HPDE6-E6E7 (cell line): ENCODE data around the gene DBH.

Experiments used
- DNase-seq: peaks from one replicate; pipeline ENCODE4 v3.0.0; 2011; ENCODE audit warnings: missing footprints; ENCODE audit errors: extremely low spot score

The DBH gene

GRCh38 chr9:133604214-133604613 is 31.9 kb upstream of the DBH start:
- DNase-seq: no peak

DNA sequence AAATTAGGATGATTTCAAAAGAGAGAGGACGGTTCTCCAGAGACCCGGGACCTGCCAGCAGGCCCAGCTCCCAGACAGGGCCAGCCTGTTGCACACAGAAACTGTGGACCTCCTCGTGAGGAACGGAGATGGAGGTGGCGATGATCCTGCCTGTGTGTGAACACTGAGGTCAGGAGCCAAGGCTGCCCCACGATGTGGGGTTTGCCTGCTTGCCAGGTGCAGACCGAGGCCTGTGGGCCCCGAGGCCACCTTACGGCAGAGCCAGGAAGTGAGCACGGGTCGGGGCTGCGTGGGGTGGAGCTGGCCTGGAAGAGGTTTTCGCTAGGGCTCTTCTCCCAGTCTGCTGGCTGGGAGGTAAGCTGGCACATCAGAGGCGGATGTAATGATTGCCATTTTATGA is 31.3 kb upstream of the DBH start:
- no peak for DNase-seq

GRCh38 chr9:133605446-133605845 is 30.7 kb upstream of the DBH start:
- DNase-seq: no peak

DNA sequence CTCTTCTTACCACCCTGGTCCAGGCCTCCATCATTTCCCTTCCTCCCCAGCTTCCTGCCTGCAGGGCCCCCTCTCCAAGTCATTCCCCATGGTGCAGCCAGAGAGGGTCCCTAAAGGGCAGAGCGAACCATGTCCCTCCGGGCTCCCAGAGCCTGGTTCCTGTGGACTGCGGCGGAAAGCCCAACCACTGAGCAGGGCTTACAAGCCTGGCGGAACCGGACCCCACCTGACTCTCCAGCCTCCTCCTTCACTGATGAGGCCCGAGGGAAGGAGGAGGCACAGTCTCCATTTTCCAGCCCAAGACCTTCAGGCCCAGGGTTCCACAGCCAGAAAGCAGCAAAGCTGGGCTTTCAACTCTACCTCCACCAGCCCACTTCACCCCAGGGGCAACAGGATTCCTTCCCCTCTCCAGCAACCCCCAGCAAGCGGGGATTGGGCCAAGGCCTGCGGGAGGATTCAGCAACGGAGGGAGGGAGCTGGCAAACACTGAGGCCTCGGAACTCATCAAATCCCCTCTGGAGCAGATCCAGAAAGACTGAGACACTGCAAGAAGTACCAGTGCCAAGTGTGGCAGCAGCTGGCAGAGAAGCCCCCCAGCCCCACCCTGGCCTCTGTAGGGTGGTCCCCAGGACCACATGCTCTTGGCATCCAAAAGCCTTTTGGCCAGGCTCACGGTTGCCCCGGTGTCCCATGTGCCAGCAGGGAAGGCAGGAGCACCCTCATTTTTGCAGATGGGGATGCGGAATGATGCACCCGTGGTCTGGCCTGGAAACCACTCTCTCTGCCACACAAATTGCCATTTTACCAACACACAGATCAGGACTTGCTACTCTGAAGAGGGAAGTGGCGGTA is 30.1 kb upstream of the DBH start:
- no peak for DNase-seq

GRCh38 chr9:133606708-133607025 is 29.5 kb upstream of the DBH start:
- DNase-seq: no peak

DNA sequence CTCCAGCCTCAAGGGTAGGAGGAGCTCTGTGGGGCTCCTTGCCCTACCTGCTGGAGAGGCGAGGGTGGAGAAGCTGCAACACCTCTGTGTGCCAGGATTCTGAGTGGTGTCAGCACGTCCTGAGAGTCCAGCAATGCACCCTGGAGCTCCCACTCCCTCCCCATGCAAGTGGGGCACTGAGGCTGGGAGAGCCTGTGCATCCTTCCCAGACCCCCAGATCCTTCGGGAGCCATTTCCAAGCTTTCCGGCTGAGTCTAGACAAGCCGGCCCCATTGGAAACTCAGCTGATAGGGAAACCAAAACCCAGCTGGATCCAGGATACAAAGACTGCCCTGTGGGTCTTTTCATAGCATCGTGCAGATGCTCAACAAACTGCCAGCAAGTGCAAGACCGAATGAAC is 28.8 kb upstream of the DBH start:
- DNase-seq: no peak

GRCh38 chr9:133607976-133608375 is 28.2 kb upstream of the DBH start:
- no peak for DNase-seq

DNA sequence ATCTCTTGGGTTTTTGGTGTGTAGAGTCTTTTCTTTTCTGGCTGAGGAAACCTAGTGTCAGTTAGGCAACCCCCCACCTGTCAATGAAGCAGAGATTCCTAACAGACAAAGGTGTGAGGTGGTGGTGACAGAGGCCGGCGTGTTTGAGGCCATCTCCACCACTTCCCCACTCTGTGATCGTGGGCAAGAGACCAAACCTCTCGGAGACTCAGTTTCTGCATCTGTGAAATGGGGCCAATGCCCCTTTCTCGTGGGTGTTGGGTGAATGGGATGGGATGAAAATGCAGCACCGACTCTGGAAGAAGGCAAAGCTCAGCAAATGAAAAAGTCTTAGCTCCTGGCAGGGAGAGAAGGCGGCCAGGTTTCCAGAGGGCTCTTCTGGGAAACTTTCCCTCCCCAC is 27.8 kb upstream of the DBH start:
- DNase-seq: no peak

DNA sequence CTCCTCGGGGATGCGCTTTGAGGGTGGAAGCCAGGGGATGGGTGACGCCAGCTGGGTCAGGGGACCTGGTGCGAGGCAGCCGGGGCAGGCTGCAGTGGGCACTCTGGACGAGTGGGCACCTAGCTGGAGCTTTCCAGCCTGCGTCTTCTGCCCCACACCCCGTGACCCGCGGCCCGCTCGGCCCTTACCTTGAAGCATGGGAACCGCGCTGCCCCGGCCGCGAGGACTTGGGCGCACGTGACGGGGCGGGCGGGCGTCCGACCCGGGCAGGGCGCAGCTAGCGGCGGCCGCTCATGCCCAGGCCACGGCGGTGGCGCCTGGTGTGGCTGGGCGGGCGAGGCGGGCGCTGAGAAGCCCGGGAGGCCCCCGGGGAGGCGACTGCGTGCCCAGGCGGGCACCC is 27.3 kb upstream of the DBH start:
- DNase-seq: no peak

- no peak for DNase-seq
Observed at GRCh38 chr9:133609311-133610098, 26.7 kb upstream of the DBH start, which contains the start of gene FAM163B. TSS of gene FAM163B (minus strand) at chr9:133609389. CDS start at chr9:133580223, 29,166 bp downstream.

GRCh38 chr9:133610845-133611244 is 25.3 kb upstream of the DBH start:
- no peak for DNase-seq

DNA sequence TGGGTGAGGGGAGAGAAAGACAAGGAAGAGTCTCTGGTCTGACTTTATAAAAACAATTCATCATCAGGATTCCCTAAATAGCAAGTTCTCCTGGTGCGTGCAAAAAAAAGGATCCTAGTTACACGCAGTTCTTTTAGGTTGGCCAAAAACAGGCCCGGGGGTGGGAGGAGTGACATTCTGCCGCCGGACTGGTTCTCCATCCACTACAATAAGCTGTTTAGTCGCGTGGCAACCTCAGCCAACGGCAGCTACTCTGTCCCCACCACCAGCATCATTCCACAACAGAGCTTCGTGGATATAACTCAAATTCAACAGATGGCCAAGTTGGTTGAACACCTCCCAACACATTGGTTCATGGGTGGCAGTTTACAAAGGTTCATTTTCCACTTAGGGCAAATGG is 24.1 kb upstream of the DBH start:
- DNase-seq: no peak

- DNase-seq: no peak
Observed at GRCh38 chr9:133612816-133613215, 23.3 kb upstream of the DBH start.

DNA sequence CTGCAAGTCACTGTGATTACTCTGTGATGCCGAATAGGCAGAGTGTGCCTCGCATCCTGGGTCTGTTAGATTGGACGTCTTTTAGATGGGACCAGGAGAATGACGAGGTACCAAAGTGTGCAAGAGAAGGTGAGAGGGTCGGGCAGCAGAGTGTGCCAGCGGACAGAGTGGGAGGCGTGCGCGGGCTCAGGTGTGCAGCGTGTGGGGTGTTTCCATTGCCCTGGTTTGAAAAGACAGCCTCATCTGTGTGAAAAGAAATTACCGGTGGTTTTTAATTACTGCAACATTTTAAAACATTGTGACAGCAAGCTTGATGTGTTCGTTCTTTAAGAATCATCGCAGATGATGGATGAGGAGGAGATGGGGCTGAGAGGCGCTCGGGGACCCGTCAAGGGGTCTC is 22.7 kb upstream of the DBH start:
- no peak for DNase-seq

GRCh38 chr9:133614056-133614455 is 22.1 kb upstream of the DBH start:
- DNase-seq: no peak

- no peak for DNase-seq
Observed at GRCh38 chr9:133614678-133615077, 21.5 kb upstream of the DBH start.

DNA sequence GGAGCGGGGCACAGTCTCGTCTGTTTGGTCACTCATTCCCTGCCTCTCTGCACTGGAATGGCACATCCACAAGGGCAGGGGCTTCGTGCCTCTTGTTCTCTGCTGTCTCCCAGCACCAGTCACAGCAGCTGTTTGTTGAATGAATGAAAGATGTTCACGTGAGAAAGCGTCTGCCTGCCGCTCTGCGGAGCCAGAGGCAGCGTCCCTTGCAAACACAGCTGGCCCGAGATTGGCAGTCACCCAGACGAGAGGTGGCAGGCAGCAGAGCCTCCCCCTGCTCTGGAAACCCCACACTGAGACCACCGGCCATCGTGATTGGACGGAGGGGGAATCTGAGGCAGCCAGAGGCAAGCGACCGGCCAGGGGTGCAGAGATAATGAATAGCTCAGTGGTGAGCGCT is 21.0 kb upstream of the DBH start:
- no peak for DNase-seq

DNA sequence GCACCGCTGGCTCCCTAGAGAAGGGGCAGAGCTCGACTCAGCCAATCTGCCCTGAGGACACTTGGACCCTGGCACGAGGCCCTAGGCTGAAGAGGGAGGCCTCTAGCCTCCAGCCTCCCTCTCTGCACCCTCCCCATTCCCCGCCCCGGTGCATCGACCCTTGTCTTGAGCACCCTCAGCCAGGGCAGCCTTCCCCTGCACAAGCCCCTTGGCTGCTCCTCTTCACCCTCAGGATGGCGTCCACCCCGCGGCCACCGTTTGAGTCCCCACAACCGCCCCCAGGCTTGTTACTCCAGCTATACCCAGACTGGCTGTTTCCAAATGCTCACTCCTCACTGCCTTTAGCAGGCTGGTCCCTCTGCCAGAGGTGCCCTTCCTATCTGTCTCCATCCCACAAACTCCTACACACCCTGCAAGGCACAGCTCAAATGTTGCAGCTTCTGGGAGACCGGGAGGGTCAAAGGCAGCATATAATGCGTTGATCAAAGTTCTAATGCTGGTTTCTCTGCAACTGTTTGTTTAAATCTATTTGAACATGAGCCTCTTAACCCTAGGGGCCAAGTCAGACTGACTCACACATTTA is 20.5 kb upstream of the DBH start:
- DNase-seq: no peak

GRCh38 chr9:133616643-133617405 is 19.3 kb upstream of the DBH start:
- no peak for DNase-seq

DNA sequence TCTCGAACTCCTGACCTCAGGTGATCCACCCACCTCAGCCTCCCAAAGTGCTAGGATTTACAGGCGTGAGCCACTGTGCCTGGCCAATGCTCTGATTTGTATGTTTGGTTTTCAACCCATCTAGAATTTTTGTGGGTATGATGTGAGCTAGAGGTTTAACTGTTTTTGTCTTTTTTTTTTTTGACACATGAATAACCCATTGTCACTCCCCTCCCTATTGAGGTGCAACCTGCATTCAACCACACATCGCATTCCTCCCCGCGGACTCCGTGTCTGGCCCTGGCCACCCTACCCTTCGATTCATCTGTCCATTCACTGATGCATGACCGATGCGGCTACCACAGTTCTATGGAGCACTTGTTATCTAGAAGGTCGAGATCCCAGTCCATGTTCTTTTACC is 17.4 kb upstream of the DBH start:
- no peak for DNase-seq

DNA sequence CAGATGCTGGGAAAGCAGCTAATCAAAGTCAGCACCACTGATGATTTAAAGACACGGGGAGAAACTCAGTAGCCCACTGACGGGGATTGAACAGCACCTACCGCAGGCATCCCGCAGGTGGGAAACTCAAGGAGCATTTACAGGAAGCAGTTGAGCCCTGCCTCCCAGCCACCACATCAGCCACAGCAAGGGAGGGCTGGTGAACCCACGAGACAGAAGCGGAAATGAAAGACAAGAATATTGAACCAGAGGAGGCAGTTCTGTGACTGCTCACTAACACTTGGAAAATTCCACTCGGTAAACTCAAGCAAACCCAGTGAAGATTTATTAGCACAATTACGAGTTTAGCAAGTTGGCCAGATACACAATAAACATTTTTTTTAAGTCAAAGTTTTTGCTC is 16.4 kb upstream of the DBH start:
- DNase-seq: no peak

DNA sequence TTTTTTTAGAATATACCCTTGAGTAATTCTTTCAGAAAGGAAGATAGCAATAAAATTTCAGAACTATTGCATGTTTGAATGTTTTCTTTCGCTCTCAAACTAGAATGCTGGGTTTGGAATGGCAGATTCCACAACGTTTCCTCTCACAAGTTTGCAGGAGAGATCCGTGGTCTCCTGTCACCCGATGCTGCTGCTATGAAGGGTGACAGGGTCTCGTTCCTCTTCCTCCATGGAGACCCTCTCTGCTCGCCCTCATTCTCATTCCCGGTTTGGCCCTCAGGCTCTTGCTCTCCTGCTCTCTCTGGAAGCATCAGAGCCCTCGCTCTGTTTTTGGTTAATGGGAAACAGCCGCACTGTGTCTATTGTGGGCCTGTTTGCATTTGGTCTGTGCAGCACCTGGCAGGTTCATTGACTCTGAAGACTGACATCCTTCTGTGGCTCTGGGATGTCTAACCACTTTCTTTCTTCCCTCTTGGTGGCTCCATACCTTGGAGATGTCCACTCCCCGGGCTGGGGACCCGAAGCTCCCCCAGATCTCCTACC is 14.4 kb upstream of the DBH start:
- no peak for DNase-seq
